DMS153 treated with DMSO at 0.1 percent for 48 hours (cell line): ENCODE results near the gene SLC10A7.
"Not testable (repeated sequence)": the region's sequence is repeated elsewhere in the genome, so short reads cannot be mapped to it uniquely, and the experiment has no call there.

Experiments
- DNase-seq: peaks from one replicate; lab custom pipeline; 2025; ENCODE audit not compliant: unreplicated experiment; lab: John Stamatoyannopoulos, UW

The SLC10A7 gene

DNA sequence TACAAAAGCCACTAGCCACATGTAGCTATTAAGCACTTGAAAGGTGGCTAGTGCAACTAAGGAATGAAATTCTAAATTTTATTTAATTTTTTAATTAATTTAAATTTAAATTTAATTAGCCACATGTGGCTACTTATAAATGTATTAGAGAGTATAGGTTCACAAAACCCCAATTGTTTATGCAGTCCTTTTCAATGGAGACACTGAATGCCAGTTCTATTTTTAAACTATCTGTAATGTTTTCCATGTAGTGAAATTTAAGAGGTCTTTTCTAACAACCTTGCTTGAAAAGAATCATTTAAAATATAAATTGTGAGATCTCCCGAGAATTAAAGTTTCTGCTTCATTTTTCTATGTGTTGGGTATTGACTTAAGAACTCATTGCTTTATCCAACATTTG lies 154.4 kb downstream of the SLC10A7 start:
- DNase-seq, result no peak

DNA sequence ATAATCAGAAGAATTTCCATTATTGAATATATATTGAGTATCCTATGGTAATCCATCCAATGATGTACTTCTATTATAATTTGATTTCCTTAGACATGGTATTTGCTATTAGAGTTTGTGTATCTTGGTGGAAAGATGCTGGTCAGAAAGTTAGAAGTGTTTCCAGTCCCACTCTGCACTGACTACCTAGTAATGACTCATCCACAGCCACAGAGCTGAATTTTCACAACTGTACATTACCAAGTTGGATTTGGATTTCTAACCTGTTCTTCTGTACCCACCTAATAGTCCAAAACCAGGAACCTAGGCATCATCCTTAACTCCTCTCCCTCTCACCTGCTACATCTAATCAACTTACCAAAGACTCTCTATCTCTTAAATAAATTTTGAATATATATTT lies 162.0 kb downstream of the SLC10A7 start:
- DNase-seq, result no peak

DNA sequence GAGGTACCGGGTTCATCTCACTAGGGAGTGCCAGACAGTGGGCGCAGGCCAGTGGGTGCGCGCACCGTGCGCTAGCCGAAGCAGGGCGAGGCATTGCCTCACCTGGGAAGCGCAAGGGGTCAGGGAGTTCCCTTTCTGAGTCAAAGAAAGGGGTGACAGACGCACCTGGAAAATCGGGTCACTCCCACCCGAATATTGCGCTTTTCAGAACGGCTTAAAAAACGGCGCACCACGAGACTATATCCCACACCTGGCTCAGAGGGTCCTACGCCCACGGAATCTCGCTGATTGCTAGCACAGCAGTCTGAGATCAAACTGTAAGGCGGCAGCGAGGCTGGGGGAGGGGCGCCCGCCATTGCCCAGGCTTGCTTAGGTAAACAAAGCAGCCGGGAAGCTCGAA lies 171.6 kb downstream of the SLC10A7 start:
- not testable (repeated sequence) for DNase-seq

DNA sequence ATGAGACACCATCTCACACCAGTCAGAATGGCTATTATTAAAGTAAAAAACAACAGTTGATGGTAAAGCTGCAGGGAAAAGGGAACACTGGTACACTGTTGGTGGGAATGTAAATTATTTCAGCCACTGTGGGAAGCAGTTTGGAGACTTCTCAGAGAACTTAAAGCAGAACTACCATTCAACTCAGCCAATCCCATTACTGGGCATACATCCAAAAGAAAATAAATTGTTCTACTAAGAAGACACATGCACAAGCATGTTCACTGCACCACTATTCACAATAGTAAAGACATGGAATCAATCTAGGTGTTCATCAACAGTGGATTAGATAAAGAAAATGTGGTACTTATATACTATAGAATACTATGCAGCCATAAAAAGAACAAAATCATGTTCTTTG lies 172.4 kb downstream of the SLC10A7 start:
- DNase-seq, result no peak

DNA sequence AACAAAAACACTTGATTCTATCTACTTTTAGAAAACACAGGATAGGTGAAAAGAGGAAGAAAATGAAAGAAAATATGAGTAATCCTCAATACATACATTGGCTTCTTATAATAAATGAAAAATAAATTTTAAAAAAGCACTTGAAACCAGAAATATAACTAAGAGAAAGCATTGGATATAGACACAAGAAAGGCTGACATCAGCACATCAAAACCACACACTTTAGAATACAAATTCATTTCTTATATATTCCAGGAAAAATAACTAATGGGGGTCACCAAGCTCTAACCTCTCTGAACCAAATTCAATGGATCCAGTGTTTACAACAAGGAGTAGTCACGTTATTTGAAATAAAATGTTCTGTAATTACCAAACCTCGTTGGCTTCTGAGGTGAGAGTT lies 173.9 kb downstream of the SLC10A7 start:
- no peak for DNase-seq

DNA sequence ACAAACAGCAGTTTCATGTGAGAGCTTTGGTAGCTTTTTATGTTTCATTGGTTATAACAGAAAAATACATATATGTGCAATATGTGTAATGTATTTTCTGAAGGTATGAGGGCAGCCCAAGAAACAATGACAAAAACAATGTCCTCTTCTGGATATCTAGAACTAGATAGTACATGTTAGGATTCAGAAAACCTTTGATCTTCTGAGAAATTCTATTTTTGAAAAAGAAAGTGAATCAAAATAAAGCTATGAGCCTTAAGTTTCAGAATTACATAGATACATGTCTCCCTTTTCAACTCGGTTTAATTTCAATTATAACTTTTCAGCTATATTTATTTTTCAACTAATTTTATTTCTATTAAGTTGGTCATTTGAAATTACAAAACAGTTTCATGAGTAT lies 175.5 kb downstream of the SLC10A7 start:
- no peak for DNase-seq

DNA sequence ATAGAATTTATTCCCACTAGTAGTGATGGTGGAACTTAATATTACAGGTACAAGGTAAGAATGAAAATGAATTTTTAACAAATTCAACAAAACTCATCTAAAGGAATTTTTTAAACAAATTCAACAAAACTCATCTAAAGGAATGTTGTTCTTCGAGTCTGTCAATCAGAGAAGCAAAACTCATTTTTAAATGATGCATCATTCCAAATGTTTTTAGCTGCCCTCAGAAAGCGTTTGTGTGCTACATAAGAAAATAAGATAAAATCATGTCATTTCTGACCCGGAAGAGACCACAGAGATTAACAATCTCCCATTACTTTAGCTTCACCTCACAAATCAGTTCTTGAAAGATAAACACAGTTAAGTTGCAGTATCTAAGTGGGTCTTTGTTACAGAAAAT lies 178.0 kb downstream of the SLC10A7 start:
- DNase-seq, result no peak

DNA sequence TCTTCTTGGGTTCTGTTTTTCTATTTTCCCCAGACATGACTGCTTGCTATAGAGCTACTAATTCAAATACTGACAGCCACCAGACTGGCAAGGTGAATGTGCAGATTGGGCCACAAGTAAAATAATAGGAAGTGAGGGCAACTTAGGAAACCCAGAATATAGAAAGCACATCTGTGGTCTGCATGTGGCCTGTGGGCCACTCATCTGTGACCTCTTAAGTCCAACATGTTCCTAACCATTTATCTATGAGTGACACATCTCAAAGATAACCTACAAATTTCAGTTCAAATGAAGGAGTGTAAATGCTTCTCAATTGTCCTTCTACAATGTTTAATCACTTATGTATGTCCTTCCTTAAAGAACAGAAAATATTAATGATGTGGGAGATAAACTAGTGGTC lies 178.5 kb downstream of the SLC10A7 start:
- no peak for DNase-seq

DNA sequence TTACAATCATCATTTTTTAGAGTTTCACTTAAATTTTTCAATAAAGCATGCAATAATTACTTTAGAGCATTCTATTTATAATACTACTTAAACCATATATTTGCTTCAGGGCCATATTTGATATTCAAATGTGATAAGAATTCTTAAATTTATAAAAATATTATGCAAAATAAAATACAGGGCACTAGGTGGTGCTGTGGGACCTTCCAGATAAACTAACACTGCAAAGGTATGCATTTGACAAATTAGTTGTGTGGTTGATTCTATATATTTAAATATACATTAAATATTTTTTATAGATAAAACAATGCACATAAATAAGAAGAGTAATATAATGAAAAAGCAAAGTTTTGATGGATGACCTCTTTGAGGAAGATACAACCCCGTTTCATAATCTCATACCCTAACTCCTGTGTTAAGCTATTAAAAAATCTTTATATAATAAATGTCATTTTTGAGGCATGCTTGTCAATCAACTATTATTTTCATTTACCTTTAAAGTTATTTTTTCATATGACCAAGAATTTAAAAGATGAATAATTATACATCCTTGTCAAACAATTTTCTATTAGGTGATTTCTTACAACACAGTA lies 179.0 kb downstream of the SLC10A7 start:
- DNase-seq, result no peak

DNA sequence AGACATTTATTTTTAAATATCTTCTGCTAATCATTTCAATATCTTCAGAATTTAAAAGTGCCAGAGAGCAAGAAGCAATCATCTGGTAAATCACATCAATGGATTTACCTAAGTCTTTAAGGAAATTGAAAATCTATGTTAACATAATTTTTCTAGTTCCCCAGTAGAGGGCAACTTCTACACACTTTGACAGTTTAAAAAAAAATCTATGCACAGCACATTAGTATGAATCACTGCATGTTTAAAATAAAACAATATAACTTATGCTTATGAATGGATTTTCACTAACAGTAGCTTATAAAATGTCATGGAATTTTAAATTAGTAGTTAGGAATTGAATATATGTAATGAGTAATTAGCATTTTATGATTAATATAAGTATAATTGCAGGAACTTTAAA lies 180.9 kb downstream of the SLC10A7 start:
- peak; percentile 19 for DNase-seq

DNA sequence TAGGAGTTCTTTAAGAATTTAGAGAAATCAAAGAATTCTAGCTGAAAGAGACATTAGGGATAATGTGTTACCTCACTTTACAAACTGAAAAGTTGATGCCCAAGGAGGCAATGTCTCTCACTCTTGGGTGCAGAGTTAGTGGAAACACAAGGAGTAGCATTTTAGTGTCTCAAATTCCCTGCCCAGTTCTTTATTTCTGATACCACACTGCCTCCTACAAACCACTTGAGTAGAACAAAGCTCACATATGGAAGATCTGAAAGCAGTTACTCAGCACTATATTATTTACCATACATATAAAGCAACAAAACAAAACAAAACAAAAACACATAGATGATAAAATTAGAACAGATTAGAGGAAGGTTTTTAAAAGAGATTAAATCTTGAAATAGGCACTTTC lies 183.2 kb downstream of the SLC10A7 start:
- DNase-seq, result no peak

DNA sequence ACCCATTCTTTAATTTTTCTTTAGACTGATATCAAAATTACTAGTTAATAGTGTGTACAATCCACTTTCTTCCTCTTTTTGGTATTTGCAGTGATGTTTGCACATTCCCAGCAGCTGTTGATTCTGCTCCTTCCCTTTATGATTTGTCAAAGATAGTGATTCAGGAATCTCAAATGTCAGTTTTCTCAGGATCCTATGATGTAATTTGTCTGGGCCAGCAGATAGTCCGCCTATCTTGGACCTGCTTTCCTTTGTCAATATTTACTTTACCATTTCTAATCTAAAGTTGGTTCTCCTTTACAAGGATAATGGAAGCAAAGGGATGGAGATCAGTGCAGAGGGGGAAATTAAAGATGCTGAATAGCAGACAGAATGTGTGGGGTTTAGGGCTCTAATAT lies 185.3 kb downstream of the SLC10A7 start:
- DNase-seq, result no peak

DNA sequence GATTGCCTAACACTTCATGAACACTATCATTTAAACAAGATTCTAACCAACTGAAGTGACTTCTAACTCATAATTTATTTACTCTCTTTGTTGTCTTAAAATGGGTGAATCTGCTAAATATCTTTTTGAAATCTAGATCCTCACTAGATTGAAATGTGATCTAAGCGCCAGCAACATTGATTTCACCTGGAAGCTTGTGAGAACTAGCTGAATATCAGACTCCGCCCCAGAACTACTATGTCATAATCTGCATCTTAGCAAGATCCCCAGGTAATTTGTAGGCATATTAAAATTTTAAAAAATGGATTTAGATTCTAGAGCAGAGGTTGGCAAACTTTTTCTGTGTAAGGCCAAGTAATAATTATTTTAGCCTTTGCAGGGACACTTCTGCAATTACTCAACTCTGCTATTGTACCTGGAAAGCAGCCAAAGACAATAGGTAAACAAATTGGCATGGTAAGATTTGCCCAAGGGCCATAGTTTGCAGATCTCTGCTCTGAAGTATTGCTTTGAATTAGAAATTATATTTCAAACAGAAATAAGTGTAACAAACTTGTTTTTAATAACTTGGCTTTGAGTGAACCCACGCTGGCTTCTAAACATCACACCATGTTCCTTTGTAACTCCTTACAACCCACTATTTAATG lies 185.9 kb downstream of the SLC10A7 start:
- DNase-seq, result no peak

DNA sequence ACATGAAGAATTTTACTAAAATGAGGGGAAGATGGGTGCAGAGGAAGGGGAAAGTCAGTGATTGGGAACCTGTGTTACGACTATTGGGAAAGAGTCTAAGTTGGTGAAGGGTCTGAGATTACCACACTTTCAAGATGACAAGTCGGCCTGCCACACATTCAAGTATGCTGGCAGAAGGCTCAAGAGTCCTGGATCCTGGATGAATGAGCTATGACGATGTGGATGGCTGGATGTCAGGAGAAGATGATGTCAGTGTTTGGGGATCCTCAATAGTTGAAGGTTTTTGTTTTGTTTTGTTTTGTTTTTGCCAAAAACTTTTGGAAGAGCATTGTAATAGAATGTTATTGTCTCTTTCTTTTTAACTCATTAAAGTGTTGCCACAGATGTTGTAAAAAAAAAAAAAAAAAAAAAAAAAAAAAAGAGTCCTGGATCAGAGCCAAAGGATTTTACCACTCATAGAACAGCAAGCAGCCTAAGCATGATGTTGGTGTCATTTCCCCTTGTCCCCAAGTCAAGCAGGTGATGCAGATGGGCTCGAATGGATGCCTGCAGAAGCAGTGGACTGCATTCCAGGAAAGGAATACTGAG lies 186.8 kb downstream of the SLC10A7 start:
- no peak for DNase-seq

DNA sequence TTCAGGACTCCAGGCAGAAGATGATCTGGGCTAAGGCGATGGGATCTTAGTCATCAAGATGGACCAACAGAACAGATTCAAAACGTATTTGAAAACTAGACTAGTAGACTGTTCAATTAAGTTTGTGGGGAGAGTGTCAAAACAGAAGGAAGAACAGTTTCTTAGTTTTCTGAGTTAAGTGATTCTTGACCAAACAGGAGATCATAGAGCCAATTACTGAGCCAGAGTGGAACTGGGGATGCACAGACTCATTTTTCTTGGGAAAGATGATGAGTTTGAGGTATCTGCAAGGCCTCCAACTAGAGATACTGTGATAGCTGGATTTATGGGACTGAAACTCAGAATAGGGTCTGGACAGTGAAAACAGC lies 187.9 kb downstream of the SLC10A7 start:
- no peak for DNase-seq

DNA sequence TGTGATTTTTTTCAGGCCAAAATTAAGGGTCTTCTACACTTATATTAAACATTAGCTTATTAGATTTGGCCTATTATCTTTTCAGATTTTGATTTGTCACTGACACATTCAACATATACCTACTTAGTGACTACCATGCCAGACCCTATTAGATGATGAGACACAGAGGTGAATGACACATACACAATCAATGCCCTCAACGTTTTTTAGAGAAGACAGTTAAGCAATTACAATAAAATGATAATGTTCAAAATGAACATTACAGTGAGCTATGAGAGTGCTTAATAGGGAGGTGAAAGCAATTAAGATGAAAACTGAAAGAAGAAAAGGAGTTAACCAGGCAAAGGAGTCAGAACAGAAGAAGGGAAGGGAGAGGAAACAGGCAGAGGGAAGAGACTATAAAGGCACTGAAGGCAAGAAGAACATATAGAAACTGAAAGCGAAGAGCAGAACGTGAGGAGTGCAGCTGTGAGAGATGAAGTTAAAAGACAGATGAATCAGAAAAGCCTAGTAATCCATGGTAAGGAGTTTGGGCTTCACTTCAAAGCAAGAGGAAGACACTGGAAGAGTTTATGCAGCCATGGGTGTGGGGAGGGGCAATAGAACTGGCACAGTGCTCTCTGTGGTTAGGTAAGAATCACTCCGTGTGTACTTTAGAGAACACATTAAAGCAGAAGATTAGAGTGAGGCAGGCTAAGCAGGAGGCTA lies 188.4 kb downstream of the SLC10A7 start:
- DNase-seq, result no peak

DNA sequence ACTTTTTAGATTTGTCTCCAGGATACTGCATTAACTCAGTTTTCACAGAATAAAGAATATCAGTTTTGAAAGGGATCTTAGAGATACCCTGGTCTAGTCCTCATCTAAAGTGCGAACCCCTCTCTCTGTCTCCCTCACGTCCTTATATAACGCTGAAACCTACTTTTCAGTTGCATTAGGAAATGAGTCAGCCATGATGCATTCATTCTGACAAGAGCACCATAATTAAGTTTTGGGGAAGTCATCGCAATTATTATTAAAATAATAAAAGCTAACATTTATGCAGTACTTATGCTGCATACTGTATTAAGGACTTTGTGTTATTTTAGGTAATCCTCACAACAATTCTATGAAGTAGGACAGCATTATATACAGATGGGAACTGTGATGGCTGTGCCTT lies 191.3 kb downstream of the SLC10A7 start:
- DNase-seq, result no peak

DNA sequence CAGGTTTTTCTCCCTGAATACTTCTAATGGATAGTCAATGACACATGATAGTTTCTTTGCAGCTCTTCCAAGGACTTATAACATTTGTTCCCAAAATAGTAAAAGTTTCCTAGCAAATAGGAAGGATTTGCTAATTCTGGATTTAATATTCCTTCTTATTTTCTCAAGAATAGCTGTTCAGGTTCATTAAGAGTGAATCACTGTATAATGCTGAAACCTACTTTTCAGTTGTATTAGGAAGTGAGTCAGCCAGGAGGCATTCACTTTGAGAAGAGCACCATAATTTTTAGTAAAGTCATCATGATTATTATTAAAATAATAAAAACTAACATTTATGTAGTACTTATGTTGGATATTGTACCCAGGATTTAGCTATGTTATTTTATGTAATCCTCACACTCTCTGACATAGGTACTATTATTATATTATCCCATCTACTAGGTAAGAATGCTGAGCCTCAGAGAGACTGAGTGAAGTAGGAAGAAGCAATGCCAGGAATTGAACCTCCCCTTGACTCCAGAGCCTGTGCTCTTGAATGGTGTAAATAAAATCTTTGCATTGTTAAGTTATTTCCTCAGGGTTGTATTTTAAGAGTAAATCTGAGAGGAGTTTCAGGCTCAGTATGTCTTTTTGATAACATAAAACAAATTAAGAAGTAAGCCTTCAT lies 192.6 kb downstream of the SLC10A7 start:
- DNase-seq, result no peak

DNA sequence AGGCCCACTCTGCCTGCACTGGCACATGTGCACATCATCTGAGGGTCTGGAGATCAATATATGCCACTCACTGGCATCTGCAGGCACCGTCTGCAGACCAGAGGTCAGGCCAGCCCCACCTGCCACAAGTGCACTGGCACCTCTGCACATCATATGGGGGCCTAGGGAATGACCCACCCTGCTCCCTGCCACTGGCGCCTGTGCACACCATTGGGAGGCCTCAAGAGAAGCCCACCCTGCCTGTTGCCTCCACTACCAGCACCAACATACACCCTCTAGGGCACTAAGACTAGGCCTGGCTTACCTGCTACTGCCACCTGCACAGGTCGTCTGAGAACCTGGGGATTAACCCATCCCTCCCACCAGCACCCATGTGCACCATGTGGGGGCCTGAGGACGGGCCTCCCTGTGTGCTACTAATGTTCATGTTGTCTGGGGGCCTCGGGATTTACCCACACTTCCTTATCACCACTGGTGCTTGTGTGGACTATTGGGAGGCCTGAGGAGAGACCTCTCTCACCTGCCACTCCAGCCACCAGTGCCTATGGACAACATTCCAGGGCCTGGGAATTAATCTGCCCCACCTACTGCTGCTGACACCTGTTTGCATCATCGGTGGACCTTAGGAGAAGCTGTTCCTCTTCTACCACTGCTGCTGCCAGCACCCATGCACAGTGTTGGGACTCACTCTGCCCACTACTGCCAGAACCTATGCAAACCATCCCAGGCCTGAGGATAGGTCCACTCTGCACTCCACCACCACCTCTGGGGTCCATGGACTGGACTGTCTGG lies 193.7 kb downstream of the SLC10A7 start:
- DNase-seq, result no peak

DNA sequence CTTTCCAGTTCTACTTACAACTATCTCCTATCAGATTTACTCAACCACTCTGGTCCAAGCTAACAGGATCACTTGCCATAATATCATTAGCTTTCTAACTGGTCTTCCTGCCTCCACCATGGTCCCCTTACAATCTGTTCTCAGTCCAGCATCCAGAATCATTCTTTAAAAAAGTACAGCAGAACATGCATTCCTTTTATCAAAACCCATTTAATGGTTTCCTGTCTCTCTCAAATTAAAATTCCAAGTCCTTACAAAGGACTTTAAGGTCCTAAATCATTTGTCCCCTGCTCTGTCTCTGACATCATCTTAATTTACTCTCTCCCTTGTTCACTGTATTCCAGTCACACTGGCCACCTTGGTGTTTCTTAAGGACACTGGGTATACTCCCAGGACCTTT lies 202.8 kb downstream of the SLC10A7 start:
- no peak for DNase-seq

DNA sequence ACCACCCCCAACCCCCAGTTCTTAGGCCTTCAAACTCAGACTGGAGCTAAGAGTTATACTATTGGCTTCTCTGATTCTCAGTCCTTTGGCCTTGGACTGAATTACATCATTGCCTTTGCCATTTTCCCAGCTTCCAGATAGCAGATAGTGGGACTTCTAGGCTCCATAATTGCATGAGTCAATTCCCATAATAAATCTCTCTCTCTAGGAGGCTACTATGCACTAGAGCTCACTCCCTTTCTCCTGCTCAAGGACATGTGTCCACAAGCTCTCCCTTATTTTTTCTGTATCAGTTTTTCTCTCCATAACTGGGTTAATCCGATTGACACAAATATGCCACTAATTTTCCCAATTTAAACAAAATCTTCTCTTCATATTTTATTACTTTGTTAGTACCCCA lies 204.0 kb downstream of the SLC10A7 start:
- DNase-seq, result no peak
